Stimulated activated memory B cell treated with anti-CD40 and anti-IgM and Interleukin-4, amounts not matched to agents 10 μg/mL and 1 μg/mL and 100 μg/mL, for 72 hours (primary cell): ENCODE results near the gene SLC16A1.
"Not testable (repeated sequence)": the region's sequence is repeated elsewhere in the genome, so short reads cannot be mapped to it uniquely, and the experiment has no call there.

ENCODE experiments used
- ATAC-seq: fragments of 150-1000 bp; cut with Tn5 transposase; 2 replicates; pipeline ENCODE4 v1.10.0; 2021
- H3K27ac Mint-ChIP-seq: one replicate; pipeline ENCODE4 v1.8.0; 2022; ENCODE audit warnings: mild to moderate bottlenecking, mixed read lengths
- H3K27me3 Mint-ChIP-seq: one replicate; pipeline ENCODE4 v1.8.0; 2022; ENCODE audit warnings: mixed read lengths
- H3K36me3 Mint-ChIP-seq: one replicate; pipeline ENCODE4 v1.8.0; 2022; ENCODE audit warnings: mixed read lengths
- H3K4me1 Mint-ChIP-seq: one replicate; pipeline ENCODE4 v1.8.0; 2022; ENCODE audit warnings: mixed read lengths
- H3K4me3 Mint-ChIP-seq: one replicate; pipeline ENCODE4 v1.8.0; 2022; ENCODE audit warnings: mild to moderate bottlenecking, moderate library complexity, mixed read lengths
- H3K9me3 Mint-ChIP-seq: one replicate; pipeline ENCODE4 v1.8.0; 2022; ENCODE audit warnings: mixed read lengths

SLC16A1 gene

GRCh38 chr1:112888630-112889029 is 67.4 kb downstream of the SLC16A1 start:
- Mint-ChIP-seq H3K27me3 (no peaks in the 10 kb centered on the region), H3K27ac (no peak overlapping the region), H3K4me3 (no peak overlapping the region), H3K4me1 (no peaks in the 10 kb centered on the region), H3K36me3 (no peaks in the 10 kb centered on the region), H3K9me3 (no peaks in the 10 kb centered on the region)
- ATAC-seq = no peak

- H3K4me3 Mint-ChIP-seq = no peak overlapping the region
- no peaks in the 10 kb centered on the region for H3K27me3 Mint-ChIP-seq
- H3K4me1 Mint-ChIP-seq = no peaks in the 10 kb centered on the region
- no peaks in the 10 kb centered on the region for H3K36me3 Mint-ChIP-seq
- H3K27ac Mint-ChIP-seq = no peak overlapping the region
- no peaks in the 10 kb centered on the region for H3K9me3 Mint-ChIP-seq
- ATAC-seq = no peak
Observed at GRCh38 chr1:112887599-112888283, 68.3 kb downstream of the SLC16A1 start.

- not testable (repeated sequence) for H3K9me3 Mint-ChIP-seq, H3K27ac Mint-ChIP-seq, H3K27me3 Mint-ChIP-seq, ATAC-seq, H3K36me3 Mint-ChIP-seq, H3K4me3 Mint-ChIP-seq, H3K4me1 Mint-ChIP-seq
Observed at GRCh38 chr1:112884996-112885395, 71.0 kb downstream of the SLC16A1 start.

GRCh38 chr1:112882271-112882744 is 73.7 kb downstream of the SLC16A1 start:
- ATAC-seq = no peak
- no peak overlapping the region for H3K4me3 Mint-ChIP-seq
- H3K4me1 Mint-ChIP-seq = peaks cover 10% of the 10 kb centered on the region
- H3K27me3 Mint-ChIP-seq = no peaks in the 10 kb centered on the region
- no peaks in the 10 kb centered on the region for H3K9me3 Mint-ChIP-seq
- no peak overlapping the region for H3K27ac Mint-ChIP-seq
- no peaks in the 10 kb centered on the region for H3K36me3 Mint-ChIP-seq

GRCh38 chr1:112881742-112882127 is 74.3 kb downstream of the SLC16A1 start:
- no peak overlapping the region for H3K4me3 Mint-ChIP-seq
- no peaks in the 10 kb centered on the region for H3K27me3 Mint-ChIP-seq
- H3K9me3 Mint-ChIP-seq = no peaks in the 10 kb centered on the region
- no peak for ATAC-seq
- no peaks in the 10 kb centered on the region for H3K36me3 Mint-ChIP-seq
- no peak overlapping the region for H3K27ac Mint-ChIP-seq
- H3K4me1 Mint-ChIP-seq = peaks cover 10% of the 10 kb centered on the region

GRCh38 chr1:112879834-112880233 is 76.2 kb downstream of the SLC16A1 start:
- H3K27me3 Mint-ChIP-seq = peaks cover 12% of the 10 kb centered on the region
- ATAC-seq = no peak
- no peaks in the 10 kb centered on the region for H3K9me3 Mint-ChIP-seq
- no peaks in the 10 kb centered on the region for H3K36me3 Mint-ChIP-seq
- H3K4me3 Mint-ChIP-seq = no peak overlapping the region
- H3K27ac Mint-ChIP-seq = no peak overlapping the region
- peaks cover 10% of the 10 kb centered on the region for H3K4me1 Mint-ChIP-seq

GRCh38 chr1:112878321-112878720 is 77.7 kb downstream of the SLC16A1 start:
- Mint-ChIP-seq H3K4me1 (peaks cover 10% of the 10 kb centered on the region), H3K36me3 (no peaks in the 10 kb centered on the region), H3K27me3 (peaks cover 12% of the 10 kb centered on the region), H3K27ac (no peak overlapping the region), H3K9me3 (no peaks in the 10 kb centered on the region), H3K4me3 (no peak overlapping the region)
- no peak for ATAC-seq

- Mint-ChIP-seq H3K9me3 (no peaks in the 10 kb centered on the region), H3K36me3 (no peaks in the 10 kb centered on the region), H3K27ac (no peak overlapping the region), H3K4me1 (peaks cover 10% of the 10 kb centered on the region), H3K4me3 (no peak overlapping the region), H3K27me3 (peaks cover 12% of the 10 kb centered on the region)
- ATAC-seq = no peak
Observed at GRCh38 chr1:112877750-112878149, 78.2 kb downstream of the SLC16A1 start.

- Mint-ChIP-seq H3K9me3 (no peaks in the 10 kb centered on the region), H3K27ac (no peak overlapping the region), H3K4me1 (peaks cover 8% of the 10 kb centered on the region), H3K27me3 (peaks cover 17% of the 10 kb centered on the region), H3K4me3 (no peak overlapping the region), H3K36me3 (no peaks in the 10 kb centered on the region)
- ATAC-seq = no peak
Observed at GRCh38 chr1:112876315-112876714, 79.7 kb downstream of the SLC16A1 start.

- ATAC-seq = no peak
- H3K4me1 Mint-ChIP-seq = no peaks in the 10 kb centered on the region
- no peak overlapping the region for H3K27ac Mint-ChIP-seq
- peaks cover 28% of the 10 kb centered on the region for H3K27me3 Mint-ChIP-seq
- no peaks in the 10 kb centered on the region for H3K9me3 Mint-ChIP-seq
- no peaks in the 10 kb centered on the region for H3K36me3 Mint-ChIP-seq
- H3K4me3 Mint-ChIP-seq = no peak overlapping the region
Observed at GRCh38 chr1:112872551-112872962, 83.4 kb downstream of the SLC16A1 start.

- ATAC-seq = no peak
- Mint-ChIP-seq H3K9me3 (no peaks in the 10 kb centered on the region), H3K4me3 (no peak overlapping the region), H3K4me1 (no peaks in the 10 kb centered on the region), H3K36me3 (no peaks in the 10 kb centered on the region), H3K27me3 (peaks cover 27% of the 10 kb centered on the region), H3K27ac (no peak overlapping the region)
Observed at GRCh38 chr1:112870887-112871646, 84.9 kb downstream of the SLC16A1 start.

- Mint-ChIP-seq H3K27ac (no peak overlapping the region), H3K4me3 (no peak overlapping the region), H3K36me3 (no peaks in the 10 kb centered on the region), H3K27me3 (peaks cover 16% of the 10 kb centered on the region), H3K4me1 (no peaks in the 10 kb centered on the region), H3K9me3 (no peaks in the 10 kb centered on the region)
- ATAC-seq = no peak
Observed at GRCh38 chr1:112869895-112870294, 86.1 kb downstream of the SLC16A1 start.

GRCh38 chr1:112868191-112868590 is 87.8 kb downstream of the SLC16A1 start:
- no peaks in the 10 kb centered on the region for H3K36me3 Mint-ChIP-seq
- H3K27ac Mint-ChIP-seq = no peak overlapping the region
- H3K4me3 Mint-ChIP-seq = no peak overlapping the region
- H3K4me1 Mint-ChIP-seq = no peaks in the 10 kb centered on the region
- no peaks in the 10 kb centered on the region for H3K9me3 Mint-ChIP-seq
- H3K27me3 Mint-ChIP-seq = peaks cover 16% of the 10 kb centered on the region
- no peak for ATAC-seq

GRCh38 chr1:112866981-112867380 is 89.0 kb downstream of the SLC16A1 start:
- Mint-ChIP-seq H3K4me3 (no peak overlapping the region), H3K4me1 (no peaks in the 10 kb centered on the region), H3K27ac (no peak overlapping the region), H3K36me3 (no peaks in the 10 kb centered on the region), H3K9me3 (no peaks in the 10 kb centered on the region), H3K27me3 (peaks cover 16% of the 10 kb centered on the region)
- no peak for ATAC-seq

- H3K27me3 Mint-ChIP-seq = peaks cover 9% of the 10 kb centered on the region
- H3K4me1 Mint-ChIP-seq = no peaks in the 10 kb centered on the region
- no peaks in the 10 kb centered on the region for H3K9me3 Mint-ChIP-seq
- no peak overlapping the region for H3K4me3 Mint-ChIP-seq
- H3K36me3 Mint-ChIP-seq = no peaks in the 10 kb centered on the region
- no peak overlapping the region for H3K27ac Mint-ChIP-seq
- no peak for ATAC-seq
Observed at GRCh38 chr1:112866151-112866550, 89.8 kb downstream of the SLC16A1 start.
